Osteoblast (primary cell): Measurements from ENCODE around the gene CLEC18A. TPM values are rescaled to one million over a fixed set of nuclear protein-coding genes. Genes with fewer than 3 reads are reported as not detected.
"Not testable (repeated sequence)": the region's sequence is repeated elsewhere in the genome, so short reads cannot be mapped to it uniquely, and the experiment has no call there.

Experiments
- DNase-seq: peaks from one replicate; pipeline ENCODE4 v3.0.0; 2011; ENCODE audit warnings: low spot score, mixed read lengths; ENCODE audit not compliant: insufficient read length; ENCODE audit errors: missing footprints
- H2AFZ ChIP-seq: 2 replicates; pipeline ENCODE4 v1.6.0; 2011; ENCODE audit warnings: mild to moderate bottlenecking, low read length
- H3K27ac ChIP-seq: 2 replicates; pipeline ENCODE4 v1.5.1; 2011; ENCODE audit warnings: mild to moderate bottlenecking, low read depth, low read length, moderate library complexity
- H3K27me3 ChIP-seq: 2 replicates; pipeline ENCODE4 v1.6.0; 2012; ENCODE audit warnings: mild to moderate bottlenecking, control low read depth, inconsistent platforms, low read length, moderate library complexity; ENCODE audit not compliant: insufficient read depth
- H3K36me3 ChIP-seq: 2 replicates; pipeline ENCODE4 v1.5.1; 2011; ENCODE audit warnings: mild to moderate bottlenecking, low read length, control low read depth, moderate library complexity; ENCODE audit not compliant: insufficient read depth
- H3K4me1 ChIP-seq: 2 replicates; pipeline ENCODE4 v1.5.1; 2011; ENCODE audit warnings: mild to moderate bottlenecking, low read length, control low read depth, moderate library complexity; ENCODE audit not compliant: insufficient read depth
- H3K4me2 ChIP-seq: 2 replicates; pipeline ENCODE4 v1.6.0; 2011; ENCODE audit warnings: mild to moderate bottlenecking, low read length; ENCODE audit not compliant: insufficient read depth
- H3K4me3 ChIP-seq: fragments of 200-600 bp; sonication (generic); 3 replicates; pipeline ENCODE4 v1.5.1; 2012; ENCODE audit warnings: mild to moderate bottlenecking, low read length, inconsistent platforms; ENCODE audit not compliant: insufficient read depth
- H3K79me2 ChIP-seq: 2 replicates; pipeline ENCODE4 v1.6.0; 2012; ENCODE audit warnings: mild to moderate bottlenecking, low read length, control low read depth, inconsistent platforms; ENCODE audit not compliant: insufficient read depth
- H3K9me3 ChIP-seq: 2 replicates; pipeline ENCODE4 v1.5.1; 2011; ENCODE audit warnings: low read depth, low read length, control low read depth
- H4K20me1 ChIP-seq: 2 replicates; pipeline ENCODE4 v1.6.0; 2012; ENCODE audit warnings: mild to moderate bottlenecking, low read length, control low read depth; ENCODE audit not compliant: insufficient read depth
- CTCF ChIP-seq: IDR thresholded peaks from 2 replicates; pipeline ENCODE4 v1.5.1; 2011; ENCODE audit warnings: mild to moderate bottlenecking, low read depth, low read length, moderate library complexity; ENCODE audit errors: extremely low read depth
- total RNA-seq: library from RNA; depleted of rRNA; stranded (reverse); fragments of >200 nt; gene quantifications from 2 replicates; pipeline ENCODE4 v1.2.3, GENCODE V29; 2012

CLEC18A gene
- total RNA-seq = 0.29 and 1.1 TPM in 2 replicates

GRCh38 chr16:69951017-69951671 lies at the start of gene CLEC18A:
Gene CLEC18A, plus strand, starts transcription at chr16:69951334. Its CDS starts 33 bp downstream, at chr16:69951367.
- not testable (repeated sequence) for H3K27me3 ChIP-seq, H3K27ac ChIP-seq, H3K4me2 ChIP-seq, H3K4me1 ChIP-seq, H3K36me3 ChIP-seq, H4K20me1 ChIP-seq, H3K9me3 ChIP-seq, H3K4me3 ChIP-seq, H3K79me2 ChIP-seq, H2AFZ ChIP-seq, DNase-seq

- Histone ChIP-seq H3K9me3 (no peaks in the 10 kb centered on the region), H3K79me2 (no peaks in the 10 kb centered on the region), H3K4me3 (no peak overlapping the region), H3K4me1 (peaks cover 18% of the 10 kb centered on the region), H3K27ac (no peak overlapping the region), H3K27me3 (no peaks in the 10 kb centered on the region), H2AFZ (no peak overlapping the region), H3K4me2 (no peak overlapping the region), H3K36me3 (no peaks in the 10 kb centered on the region), H4K20me1 (no peaks in the 10 kb centered on the region)
- no peak for DNase-seq
- TF ChIP-seq CTCF = no peak
Measured at GRCh38 chr16:69903865-69904415, 47.2 kb upstream of the CLEC18A start.

DNA sequence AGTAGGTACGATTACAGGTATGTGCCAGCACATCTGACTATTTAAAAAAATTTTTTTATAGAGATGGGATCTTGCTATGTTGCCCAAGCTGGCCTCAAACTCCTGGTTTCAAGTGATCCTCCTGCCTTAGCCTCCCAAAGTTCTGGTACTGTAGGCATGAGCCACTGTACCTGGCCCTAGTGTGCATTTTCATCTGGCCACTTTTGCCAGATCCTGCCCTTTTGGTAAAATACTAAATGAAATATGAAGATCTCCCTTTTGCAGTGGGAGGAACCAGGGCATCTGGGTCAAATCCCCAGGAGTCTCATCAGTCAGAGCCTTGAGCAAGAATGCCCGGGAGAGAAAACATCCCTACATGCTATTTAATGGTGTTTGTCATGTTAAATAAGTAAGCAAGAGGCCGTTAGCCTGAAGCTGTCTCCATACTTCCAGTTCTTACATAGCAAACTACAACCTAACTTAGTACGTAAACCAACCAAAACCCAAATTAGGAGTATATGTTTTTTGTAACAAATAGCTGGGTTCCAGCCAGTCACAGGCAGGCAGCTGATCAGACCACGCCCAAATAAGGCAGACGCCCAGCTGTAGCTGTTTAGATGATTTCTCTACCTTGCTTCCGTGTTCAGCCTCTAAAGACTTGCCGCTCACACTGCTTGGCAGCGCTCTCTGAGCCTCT lies 46.5 kb upstream of the CLEC18A start:
- H3K27me3 ChIP-seq = no peaks in the 10 kb centered on the region
- H3K4me1 ChIP-seq = peaks cover 18% of the 10 kb centered on the region
- H3K36me3 ChIP-seq = no peaks in the 10 kb centered on the region
- no peak overlapping the region for H3K4me2 ChIP-seq
- H4K20me1 ChIP-seq = no peaks in the 10 kb centered on the region
- H3K27ac ChIP-seq = no peak overlapping the region
- H3K9me3 ChIP-seq = no peaks in the 10 kb centered on the region
- DNase-seq = no peak
- H3K4me3 ChIP-seq = no peak overlapping the region
- no peaks in the 10 kb centered on the region for H3K79me2 ChIP-seq
- no peak overlapping the region for H2AFZ ChIP-seq
- no peak for TF ChIP-seq CTCF

- no peaks in the 10 kb centered on the region for H4K20me1 ChIP-seq
- H3K27ac ChIP-seq = no peak overlapping the region
- no peak overlapping the region for H2AFZ ChIP-seq
- H3K4me2 ChIP-seq = no peak overlapping the region
- H3K27me3 ChIP-seq = no peaks in the 10 kb centered on the region
- no peak overlapping the region for H3K4me3 ChIP-seq
- DNase-seq = no peak
- no peaks in the 10 kb centered on the region for H3K79me2 ChIP-seq
- H3K9me3 ChIP-seq = no peaks in the 10 kb centered on the region
- TF ChIP-seq CTCF = no peak
- H3K4me1 ChIP-seq = peaks cover 18% of the 10 kb centered on the region
- no peaks in the 10 kb centered on the region for H3K36me3 ChIP-seq
Measured at GRCh38 chr16:69905171-69905555, 46.0 kb upstream of the CLEC18A start.
